HG03025 (cell line): ENCODE data around the gene KRI1.
"Not testable (repeated sequence)": the region's sequence is repeated elsewhere in the genome, so short reads cannot be mapped to it uniquely, and the experiment has no call there.

Source experiments
- ATAC-seq: cut with Tn5 transposase; IDR thresholded peaks from one replicate; pipeline ENCODE4 v1.9.1; 2021; ENCODE audit warnings: mild to moderate bottlenecking, moderate library complexity; ENCODE audit not compliant: unreplicated experiment, low FRiP score

Gene KRI1

DNA sequence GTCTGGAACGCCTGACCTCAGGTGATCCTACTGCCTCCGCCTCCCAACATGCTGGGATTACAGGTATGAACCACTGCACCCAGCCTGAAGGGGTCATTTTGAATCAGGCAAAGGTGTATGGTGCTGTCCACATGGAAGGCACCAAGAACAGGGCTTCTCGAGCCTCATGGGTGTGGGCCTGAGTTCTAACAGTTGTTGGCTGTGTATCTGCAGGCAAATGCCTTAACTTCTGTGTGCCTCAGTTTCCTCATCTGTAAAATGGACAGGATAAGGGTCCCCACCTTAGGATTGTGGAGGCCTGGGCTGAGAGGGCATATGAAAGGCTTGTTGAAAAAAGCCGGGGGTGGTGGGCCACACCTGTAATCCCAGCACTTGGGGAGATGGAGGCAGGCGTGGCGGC is 12.1 kb upstream of the KRI1 start:
- ATAC-seq, result no peak

DNA sequence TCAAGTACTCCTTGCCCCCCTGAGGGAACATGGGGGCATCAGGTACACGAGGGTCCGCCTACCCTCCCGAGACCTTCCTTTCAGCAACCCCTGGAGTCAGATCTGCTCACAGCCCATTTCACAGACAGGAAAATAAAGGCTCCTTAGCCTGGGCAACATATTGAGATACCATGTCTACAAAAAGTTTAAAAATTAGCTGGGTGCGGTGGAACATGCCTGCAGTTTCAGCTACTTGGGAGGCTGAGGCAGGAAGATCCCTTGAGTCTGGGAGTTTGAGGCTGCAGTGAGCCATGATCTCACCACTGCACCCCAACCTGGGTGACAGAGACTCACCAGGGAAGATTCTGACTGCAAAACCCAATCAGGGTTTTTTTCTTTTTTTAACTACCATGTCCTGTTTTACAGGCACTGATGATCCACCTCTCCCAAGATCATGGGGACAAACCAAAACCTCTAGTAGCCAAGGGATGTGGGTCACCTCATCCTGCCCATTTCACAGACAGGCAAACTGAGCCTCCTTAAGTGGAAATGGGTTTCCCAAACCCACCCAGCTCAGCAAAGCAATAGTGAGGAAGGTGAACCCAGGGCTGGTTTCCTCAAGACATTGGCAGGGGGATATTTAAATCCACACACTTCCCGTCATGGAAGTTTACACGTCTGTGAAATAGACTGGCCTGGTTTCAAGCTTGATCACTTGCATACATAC is 9.4 kb upstream of the KRI1 start:
- ATAC-seq, result no peak

- ATAC-seq, result no peak
Observed at GRCh38 chr19:10574462-10574861, 8.7 kb upstream of the KRI1 start.

DNA sequence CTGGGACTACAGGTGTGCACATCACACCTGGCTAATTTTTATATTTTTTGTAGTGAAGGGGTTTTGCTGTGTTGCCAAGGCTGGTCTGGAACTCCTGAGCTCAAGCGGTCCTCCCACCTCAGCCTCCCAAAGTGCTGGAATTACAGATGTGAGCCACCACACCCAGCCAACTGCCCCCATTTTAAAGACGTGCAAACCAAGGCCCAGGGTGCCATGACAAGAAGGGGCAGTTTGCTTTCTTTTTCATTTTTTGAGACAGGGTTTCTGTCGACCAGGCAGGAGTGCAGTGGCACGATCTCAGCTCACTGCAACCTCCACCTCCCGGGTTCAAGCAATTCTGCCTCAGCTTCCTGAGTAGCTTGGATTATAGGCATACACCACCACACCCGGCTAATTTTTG is 8.0 kb upstream of the KRI1 start:
- ATAC-seq, result not testable (repeated sequence)

- ATAC-seq, result peak; percentile 61
Observed at GRCh38 chr19:10568826-10569651, 3.2 kb upstream of the KRI1 start, which contains the start of gene CDKN2D. Gene CDKN2D (minus strand): TSS chr19:10568979. CDS start chr19:10568653, 326 bp downstream.

GRCh38 chr19:10568062-10568825 is 2.4 kb upstream of the KRI1 start:
- peak; percentile 1 for ATAC-seq

GRCh38 chr19:10567656-10568055 is 1.8 kb upstream of the KRI1 start:
- no peak for ATAC-seq

- ATAC-seq, result no peak
Observed at GRCh38 chr19:10566658-10567410, 1.0 kb upstream of the KRI1 start.

DNA sequence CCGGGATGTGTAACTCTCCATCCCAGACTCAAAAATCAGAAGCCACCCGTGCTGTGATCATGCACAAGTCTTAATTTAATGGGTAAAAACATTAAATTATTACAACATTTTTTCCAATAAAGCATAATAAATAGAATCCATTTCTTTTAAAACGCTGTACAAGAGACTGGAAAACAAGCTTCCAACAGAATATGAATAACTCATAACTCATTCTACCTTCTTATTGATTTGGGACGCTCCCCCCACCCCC is 523 bp upstream of the KRI1 start:
- ATAC-seq, result no peak

GRCh38 chr19:10565028-10565566 is 713 bp downstream of the KRI1 start:
- no peak for ATAC-seq

- no peak for ATAC-seq
Observed at GRCh38 chr19:10562609-10563008, 3.2 kb downstream of the KRI1 start.

GRCh38 chr19:10560154-10560553 is 5.7 kb downstream of the KRI1 start:
- ATAC-seq, result no peak

GRCh38 chr19:10557603-10558197 is 8.1 kb downstream of the KRI1 start:
- no peak for ATAC-seq

GRCh38 chr19:10555610-10555973 is 10.2 kb downstream of the KRI1 start:
- ATAC-seq, result no peak

GRCh38 chr19:10554760-10555609 is 10.8 kb downstream of the KRI1 start:
- ATAC-seq, result no peak

DNA sequence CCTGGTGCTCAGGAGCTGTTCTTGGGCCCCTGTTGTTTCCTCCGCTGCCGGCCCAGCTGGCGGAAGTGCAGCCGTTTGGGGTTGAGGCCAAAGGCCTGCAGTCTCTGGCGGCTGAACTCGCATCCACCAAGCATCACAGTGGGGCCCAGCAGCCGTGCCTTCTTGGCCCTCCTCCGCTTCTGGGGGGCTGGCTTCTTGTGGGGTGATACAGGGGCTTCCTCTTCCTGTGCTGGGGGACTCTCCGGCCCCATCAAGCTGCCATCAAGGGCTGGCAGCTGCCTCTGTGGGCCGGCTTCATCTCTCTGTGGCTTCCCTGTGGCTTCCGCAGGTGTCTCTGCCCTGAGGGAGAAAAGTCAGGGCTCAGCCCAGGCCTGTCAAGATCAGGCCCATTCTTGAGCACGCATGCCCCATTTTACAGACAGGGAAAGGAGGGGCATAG is 11.8 kb downstream of the KRI1 start:
- no peak for ATAC-seq

- no peak for ATAC-seq
Observed at GRCh38 chr19:10553087-10553667, 12.6 kb downstream of the KRI1 start.

GRCh38 chr19:10552510-10553053 is 13.2 kb downstream of the KRI1 start:
- ATAC-seq, result no peak
